ENCODE results near the gene BGLAP. TPM values are rescaled to one million over a fixed set of nuclear protein-coding genes. Genes with fewer than 3 reads are reported as not detected.

BGLAP gene
- total and polyA plus RNA-seq, 8 donors: 0.60 to 4.8 (median 1.2) TPM

DNA sequence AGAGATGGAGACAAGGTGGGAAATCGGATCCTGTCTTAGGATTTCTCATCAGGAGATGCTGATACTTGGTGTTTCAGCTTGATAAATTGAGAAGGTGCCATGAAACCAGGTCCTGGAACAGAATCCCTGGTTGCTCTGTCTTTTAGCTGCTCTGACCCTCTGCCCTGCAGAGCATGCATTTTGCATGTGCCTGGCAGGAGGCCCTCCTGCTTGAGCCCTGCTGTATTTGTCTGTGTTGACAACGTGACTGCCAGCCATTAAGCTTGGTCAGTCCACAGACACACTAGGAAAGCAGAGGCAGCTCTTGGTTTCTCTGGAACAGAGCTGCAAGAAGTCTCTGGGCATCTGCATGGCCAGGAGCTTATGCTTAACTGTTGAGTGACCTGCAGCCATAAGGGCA lies 45.5 kb upstream of the BGLAP start:
- DNase-seq (no peak), FAIRE-seq (no peak), ATAC-seq (no peak)
- intact Hi-C loops (cut with DNase I): no loop called here
- Histone ChIP-seq H3K27ac (no peak overlapping the region), H3K4me3 (no peak overlapping the region), H3K27me3 (no peaks in the 10 kb centered on the region), H3K36me3 (no peaks in the 10 kb centered on the region), H3K4me1 (peaks cover 5 to 11% (median 7%) of the 10 kb centered on the region in 3 donors), H3K9me3 (no peaks in the 10 kb centered on the region)
- 50 to 60% methylated on average over 2 of the region's 2 CpGs for WGBS, 2 donors
- TF ChIP-seq, protein P1, sequence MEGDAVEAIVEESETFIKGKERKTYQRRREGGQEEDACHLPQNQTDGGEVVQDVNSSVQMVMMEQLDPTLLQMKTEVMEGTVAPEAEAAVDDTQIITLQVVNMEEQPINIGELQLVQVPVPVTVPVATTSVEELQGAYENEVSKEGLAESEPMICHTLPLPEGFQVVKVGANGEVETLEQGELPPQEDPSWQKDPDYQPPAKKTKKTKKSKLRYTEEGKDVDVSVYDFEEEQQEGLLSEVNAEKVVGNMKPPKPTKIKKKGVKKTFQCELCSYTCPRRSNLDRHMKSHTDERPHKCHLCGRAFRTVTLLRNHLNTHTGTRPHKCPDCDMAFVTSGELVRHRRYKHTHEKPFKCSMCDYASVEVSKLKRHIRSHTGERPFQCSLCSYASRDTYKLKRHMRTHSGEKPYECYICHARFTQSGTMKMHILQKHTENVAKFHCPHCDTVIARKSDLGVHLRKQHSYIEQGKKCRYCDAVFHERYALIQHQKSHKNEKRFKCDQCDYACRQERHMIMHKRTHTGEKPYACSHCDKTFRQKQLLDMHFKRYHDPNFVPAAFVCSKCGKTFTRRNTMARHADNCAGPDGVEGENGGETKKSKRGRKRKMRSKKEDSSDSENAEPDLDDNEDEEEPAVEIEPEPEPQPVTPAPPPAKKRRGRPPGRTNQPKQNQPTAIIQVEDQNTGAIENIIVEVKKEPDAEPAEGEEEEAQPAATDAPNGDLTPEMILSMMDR (IDR thresholded peaks at IDR 0.05): no peak

DNA sequence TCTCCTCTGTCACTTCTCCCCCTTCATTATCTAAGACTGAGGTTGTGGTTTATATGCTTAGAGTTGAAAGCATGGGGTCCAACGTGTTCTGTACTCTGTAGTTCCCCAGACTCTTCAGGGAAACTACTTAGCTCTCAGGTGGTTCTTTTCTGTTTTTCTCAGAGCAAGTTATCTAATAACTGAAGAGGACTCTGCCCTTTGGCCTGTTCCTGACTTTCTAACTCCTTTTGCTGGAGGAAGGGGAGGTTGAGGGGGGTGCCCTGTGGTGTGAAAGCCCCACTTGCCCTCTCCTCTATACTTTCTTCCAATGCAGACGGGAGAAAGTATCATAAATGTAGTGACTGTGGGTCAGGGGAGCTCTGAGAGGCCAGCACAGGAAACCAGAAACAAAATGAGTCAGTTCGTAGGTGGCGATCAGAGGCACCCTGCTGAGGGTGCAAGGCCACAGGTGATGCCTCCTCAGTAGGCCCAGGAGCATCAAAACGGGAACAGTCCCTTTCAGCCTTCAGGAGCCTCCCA lies 43.1 kb upstream of the BGLAP start:
- H3K27ac ChIP-seq: no peak overlapping the region
- FAIRE-seq: no peak

DNA sequence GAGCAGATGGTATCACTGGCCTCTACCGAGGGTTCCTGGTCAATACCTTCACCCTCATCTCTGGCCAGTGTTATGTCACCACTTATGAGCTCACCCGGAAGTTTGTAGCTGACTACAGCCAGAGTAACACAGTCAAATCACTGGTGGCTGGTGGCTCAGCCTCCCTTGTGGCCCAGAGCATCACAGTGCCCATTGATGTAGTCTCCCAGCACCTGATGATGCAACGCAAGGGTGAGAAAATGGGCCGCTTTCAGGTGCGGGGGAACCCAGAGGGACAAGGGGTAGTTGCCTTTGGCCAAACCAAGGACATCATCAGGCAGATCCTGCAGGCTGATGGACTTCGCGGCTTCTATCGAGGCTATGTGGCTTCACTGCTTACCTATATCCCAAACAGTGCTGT lies 41.9 kb upstream of the BGLAP start:
- WGBS, 2 donors: 89 to 90% methylated on average over 8 of the region's 8 CpGs
- peaks cover 0 to 5% (median 0%) of the 10 kb centered on the region in 3 donors for H3K4me1 ChIP-seq
- H3K36me3 ChIP-seq: no peaks in the 10 kb centered on the region
- TF ChIP-seq, protein P1 (IDR thresholded peaks at IDR 0.05): no peak
- no peak overlapping the region for H3K4me3 ChIP-seq
- ATAC-seq (no peak), FAIRE-seq (no peak), DNase-seq (no peak)
- H3K9me3 ChIP-seq: no peaks in the 10 kb centered on the region
- H3K27ac ChIP-seq: no peak overlapping the region
- H3K27me3 ChIP-seq: no peaks in the 10 kb centered on the region
- intact Hi-C loops (cut with DNase I): loop anchor here in 1 of 3 donors (10.0 kb wide), 1 partner anchor 45 kb away; the partner anchor contains the start of gene SEMA4A

More for the DNA sequence above, 43.1 kb upstream of the BGLAP start:
- WGBS, 2 donors: 64 to 68% methylated on average over 5 of the region's 5 CpGs
- Histone ChIP-seq H3K9me3 (no peaks in the 10 kb centered on the region), H3K27me3 (no peaks in the 10 kb centered on the region), H3K4me1 (peaks cover 5 to 11% (median 7%) of the 10 kb centered on the region in 3 donors), H3K36me3 (no peaks in the 10 kb centered on the region), H3K4me3 (no peak overlapping the region)
- intact Hi-C loops (cut with DNase I): no loop called here
- no peak for ATAC-seq
- no peak for DNase-seq
- TF ChIP-seq, protein P1 (IDR thresholded peaks at IDR 0.05): no peak

DNA sequence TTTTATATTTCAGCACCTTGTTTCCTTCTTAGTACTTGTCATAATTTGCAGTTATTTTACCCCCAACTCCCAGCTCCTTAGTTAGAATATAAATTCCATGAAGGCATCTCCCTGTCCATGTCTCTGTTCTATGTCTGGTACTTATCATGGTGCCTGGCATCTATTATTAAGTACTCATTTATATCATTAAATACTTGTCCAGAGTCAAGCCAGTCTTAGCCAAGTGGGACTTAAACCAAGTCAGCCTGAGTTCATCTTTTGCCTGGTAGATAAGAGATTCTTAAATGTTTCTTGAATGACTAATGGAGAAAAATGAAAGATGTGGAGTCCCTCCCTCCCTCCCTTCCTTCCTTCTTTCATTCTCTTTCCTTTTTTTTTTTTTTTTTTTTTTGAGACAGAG lies 38.7 kb upstream of the BGLAP start:
- FAIRE-seq (no peak), ATAC-seq (no peak), DNase-seq (no peak)
- Histone ChIP-seq H3K4me1 (no peaks in the 10 kb centered on the region), H3K27me3 (no peaks in the 10 kb centered on the region), H3K9me3 (no peaks in the 10 kb centered on the region), H3K4me3 (no peak overlapping the region), H3K27ac (no peak overlapping the region), H3K36me3 (peaks cover 0 to 6% (median 0%) of the 10 kb centered on the region in 3 donors)
- intact Hi-C loops (cut with DNase I): loop anchor here in 1 of 3 donors (10.0 kb wide), 1 partner anchor 49 kb away; the partner anchor contains the start of gene SEMA4A
- TF ChIP-seq, protein P1 (IDR thresholded peaks at IDR 0.05): no peak

DNA sequence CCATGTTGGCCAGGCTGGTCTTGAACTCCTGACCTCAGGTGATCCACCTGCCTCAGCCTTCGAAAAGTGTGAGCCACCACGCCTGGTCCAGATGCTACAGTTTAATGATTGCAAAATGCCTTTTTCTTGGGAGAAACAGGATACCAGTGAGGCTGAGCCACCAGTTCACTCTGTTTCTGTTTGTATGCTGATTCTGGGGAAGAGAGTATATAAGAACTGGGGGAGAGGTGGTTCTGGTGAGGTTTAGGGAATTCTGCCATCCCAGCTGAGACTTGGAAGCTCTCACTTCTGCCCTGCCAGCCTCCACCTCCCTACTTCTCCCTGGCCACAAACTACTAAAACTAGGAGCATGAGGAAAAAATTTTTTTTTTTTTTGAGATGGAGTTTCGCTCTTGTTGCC lies 37.3 kb upstream of the BGLAP start:
- H3K4me3 ChIP-seq: no peak overlapping the region
- H3K27ac ChIP-seq: no peak overlapping the region
- intact Hi-C loops (cut with DNase I): loop anchor here in 1 of 3 donors (10.0 kb wide), 1 partner anchor 50 kb away; the partner anchor contains the start of gene SEMA4A
- no peaks in the 10 kb centered on the region for H3K9me3 ChIP-seq
- ATAC-seq (no peak), DNase-seq (no peak), FAIRE-seq (no peak)
- no peaks in the 10 kb centered on the region for H3K27me3 ChIP-seq
- WGBS, 2 donors: 90 to 94% methylated on average over 3 of the region's 3 CpGs
- H3K36me3 ChIP-seq: peaks cover 0 to 8% (median 0%) of the 10 kb centered on the region in 3 donors
- no peaks in the 10 kb centered on the region for H3K4me1 ChIP-seq
- TF ChIP-seq, protein P1 (IDR thresholded peaks at IDR 0.05): no peak
